HuH-7 (cell line): Measurements from ENCODE around the gene RNF180.
A peak's percentile ranks its signal among the peaks of the same experiment; 100 is the strongest.

Experiments
- DNase-seq: peaks from one replicate; pipeline ENCODE4 v3.0.0; 2011; ENCODE audit warnings: low spot score

Gene RNF180

GRCh38 chr5:64165500-64166200, at the start of gene RNF180:
Gene RNF180, plus strand, starts transcription at chr5:64165843. Its CDS starts 34,965 bp downstream, at chr5:64200808.
- DNase-seq: no peak

DNA sequence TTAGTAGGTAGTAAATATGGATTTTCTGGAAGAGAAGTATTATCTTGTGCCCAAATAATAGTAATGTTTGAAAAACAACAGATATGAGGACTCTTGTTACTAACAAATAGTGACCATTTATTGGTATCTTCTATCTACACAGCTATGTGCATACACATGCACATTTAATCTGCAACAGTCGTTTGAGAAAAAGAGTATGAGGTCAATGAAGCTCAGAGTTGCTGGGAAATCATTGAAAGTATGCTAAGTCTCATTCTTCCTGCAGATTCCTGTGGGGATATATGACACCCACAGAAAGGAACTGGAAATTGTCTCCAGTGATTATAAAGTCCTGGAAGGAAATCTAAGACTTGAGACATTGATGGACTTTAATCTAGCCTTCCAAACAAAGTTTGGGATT, 40.1 kb upstream of the RNF180 start:
- no peak for DNase-seq

DNA sequence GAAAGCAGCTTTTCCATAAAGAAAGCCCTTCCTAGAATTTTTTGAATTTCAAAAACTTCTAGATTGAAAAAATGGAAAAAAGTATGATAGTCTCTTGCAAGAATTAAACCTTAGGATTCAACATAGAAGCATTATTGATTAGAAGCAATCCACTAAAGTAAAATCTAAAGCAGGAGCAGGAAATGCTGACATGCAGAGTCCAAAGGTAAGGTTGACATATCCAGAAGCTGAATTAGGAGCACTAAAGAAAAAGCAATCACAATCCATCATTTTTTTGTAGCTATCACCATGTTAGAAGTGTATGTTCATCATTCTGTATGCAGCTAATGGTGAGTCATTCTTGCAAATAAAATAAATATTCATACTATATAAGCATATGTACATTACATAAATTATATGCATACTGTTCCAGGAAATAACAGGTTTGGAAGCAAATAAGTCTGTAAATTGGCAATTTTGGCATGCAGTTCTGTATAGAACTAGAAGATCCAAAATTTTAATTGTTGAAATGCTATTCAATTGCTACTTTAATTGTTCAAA, 39.4 kb upstream of the RNF180 start:
- no peak for DNase-seq

DNA sequence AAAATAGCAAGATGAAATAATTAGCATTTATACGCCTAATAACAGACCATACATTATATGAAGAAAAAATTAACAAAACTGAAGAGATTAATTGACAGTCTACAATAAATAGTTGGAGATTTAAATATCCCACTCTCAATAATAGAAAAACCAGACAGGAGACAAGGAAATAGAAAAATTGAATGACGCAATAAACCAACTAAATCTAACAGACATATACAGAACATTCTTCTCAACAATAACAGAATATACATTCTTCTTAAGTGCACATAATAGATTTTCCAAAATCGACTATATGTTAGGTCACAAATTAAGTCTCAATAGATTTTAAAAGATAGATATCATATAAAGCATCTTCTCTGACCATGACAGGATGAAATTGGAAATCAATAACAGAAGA, 25.6 kb upstream of the RNF180 start:
- DNase-seq: no peak

- no peak for DNase-seq
These were observed 21.0 kb upstream of the RNF180 start for GRCh38 chr5:64144425-64145215.

DNA sequence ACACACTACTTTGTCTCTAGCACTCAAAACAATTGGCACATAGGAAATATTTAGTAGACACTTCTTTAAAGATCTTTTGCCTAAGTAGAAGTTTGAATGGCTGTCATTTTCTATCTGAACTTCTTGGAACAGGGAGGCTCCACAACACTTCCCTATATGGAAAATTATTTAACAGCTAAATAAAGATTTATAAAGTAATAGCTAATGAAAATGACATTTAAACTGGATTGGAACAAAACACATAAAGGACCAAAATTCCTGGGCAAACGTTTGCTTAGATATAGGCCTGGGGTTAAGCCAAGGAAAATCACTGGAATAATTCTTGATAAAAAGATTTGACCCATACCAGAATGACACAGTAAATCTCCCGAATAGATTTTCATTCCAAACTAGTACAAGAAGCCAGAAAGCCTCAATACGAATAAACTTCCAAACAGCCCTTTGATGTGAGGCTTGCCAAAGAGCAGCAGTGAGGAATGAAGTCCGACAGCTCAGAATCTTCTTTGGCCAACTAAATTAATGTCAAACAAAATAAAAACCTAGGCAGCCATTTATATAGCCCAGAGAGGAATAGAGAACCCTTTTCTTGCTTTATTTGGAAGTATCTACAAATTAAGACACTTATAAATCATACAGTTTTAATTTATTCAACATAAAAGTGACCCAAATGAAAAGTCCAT, 20.3 kb upstream of the RNF180 start:
- DNase-seq: no peak

GRCh38 chr5:64147379-64147778, 18.3 kb upstream of the RNF180 start:
- DNase-seq: no peak

DNA sequence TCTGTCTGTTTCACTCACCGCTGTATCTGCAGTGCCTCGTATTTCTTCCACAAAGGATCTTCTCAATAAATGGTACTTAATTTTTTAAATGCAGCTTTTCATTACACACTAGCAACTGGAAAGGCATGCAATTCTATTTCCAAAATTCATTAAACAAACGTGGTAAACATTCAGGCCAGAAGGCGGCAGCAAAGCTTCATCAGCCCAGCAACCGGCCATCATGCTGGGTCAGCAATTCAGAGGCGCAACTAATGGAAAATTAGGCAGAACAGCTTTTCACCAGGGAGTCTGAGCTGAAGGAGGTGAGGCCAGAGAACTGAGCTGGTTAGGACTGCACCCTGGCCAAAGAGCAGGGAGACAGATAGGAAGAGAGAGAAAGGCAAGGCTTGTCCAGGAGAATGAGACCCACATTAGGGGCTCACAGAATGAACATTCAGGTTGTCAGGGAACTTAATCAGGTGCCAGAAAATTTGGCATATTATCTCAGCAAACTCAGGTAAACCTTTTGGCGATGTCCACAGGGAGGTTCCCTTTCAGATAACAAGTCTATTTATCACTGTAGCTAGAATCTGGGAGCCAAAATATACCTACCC, 17.7 kb upstream of the RNF180 start:
- DNase-seq: peak; percentile 51

DNA sequence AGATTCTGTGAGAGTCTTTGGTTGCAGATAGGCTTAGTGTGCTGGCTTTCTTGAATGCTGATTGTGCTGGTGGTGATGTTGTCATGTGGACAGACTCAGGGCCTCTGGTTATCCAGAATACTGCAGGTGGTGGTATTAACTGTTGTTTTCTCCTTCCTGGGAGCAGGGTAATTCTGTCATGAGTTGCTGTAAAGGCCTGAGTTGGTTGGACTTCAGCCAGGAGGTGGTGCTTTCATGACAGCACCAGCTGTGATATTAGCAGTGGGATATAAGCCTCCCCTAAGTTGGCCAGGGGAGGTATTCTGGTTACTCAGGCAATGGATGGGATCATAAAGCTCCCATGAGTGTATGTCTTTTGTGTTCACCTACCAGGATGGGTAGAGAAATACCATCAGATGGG, 16.4 kb upstream of the RNF180 start:
- DNase-seq: no peak

- DNase-seq: no peak
These were observed 15.7 kb upstream of the RNF180 start for GRCh38 chr5:64149857-64150521.

- DNase-seq: no peak
These were observed 9.4 kb upstream of the RNF180 start for GRCh38 chr5:64156261-64156660.

GRCh38 chr5:64158827-64159226, 6.8 kb upstream of the RNF180 start:
- DNase-seq: no peak

DNA sequence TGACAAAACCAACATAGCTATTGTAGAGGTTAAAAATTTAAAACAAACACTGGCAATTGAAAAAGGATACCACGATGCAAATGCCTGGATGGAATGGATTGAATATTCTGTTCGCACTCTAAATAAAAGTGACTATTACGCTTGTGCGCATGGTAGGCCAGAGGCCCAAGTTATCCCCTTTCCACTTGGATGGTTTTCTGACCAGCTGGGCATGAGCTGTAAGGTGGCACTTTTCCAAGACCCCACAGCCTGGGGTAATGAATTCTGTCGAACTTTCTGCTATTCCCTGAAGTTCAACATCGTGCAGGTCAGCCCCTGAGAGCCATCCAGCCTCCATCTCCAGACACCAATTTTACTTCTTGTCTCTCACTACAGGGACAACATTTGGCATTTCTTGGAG, 5.4 kb upstream of the RNF180 start:
- DNase-seq: no peak

DNA sequence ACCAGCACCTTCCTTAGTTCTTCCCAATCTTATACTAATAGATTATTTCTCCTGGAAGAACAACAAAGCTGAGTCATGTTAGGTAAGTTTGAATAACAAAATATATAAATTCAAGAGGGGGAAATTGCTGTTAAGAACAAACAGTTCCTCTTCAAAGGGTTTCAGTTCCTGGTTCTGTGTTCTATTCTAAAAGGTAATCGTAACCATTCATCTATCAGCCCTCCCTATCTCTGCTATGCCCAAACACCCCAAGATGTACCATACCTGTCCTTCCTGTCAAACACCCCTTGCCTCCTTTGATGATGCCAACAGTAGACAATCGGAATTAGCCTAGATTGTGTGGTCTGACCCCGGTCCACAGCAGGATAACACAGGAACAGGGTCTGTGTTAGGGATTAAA, 4.2 kb upstream of the RNF180 start:
- DNase-seq: no peak

GRCh38 chr5:64163135-64163534, 2.5 kb upstream of the RNF180 start:
- DNase-seq: no peak

DNA sequence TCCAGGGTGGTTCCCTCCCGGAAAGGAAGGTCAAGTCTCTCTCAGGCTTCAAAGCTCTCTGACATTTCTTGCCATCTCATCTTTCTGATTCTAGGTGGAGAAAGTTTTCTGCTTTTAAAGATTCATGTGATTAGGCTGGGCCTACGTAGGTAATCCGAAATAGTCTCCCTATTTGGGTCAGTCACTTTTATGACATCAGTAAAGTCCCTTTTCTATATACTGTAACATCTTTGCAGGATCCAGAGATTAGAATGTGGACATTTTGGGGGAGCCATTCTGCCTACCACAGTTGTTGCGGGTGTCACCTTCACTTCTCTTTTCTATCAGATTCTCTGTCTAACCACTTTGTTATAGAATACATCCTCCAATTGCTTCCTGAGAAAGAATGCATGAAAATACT, 1.9 kb upstream of the RNF180 start:
- DNase-seq: no peak

GRCh38 chr5:64164166-64164565, 1.5 kb upstream of the RNF180 start:
- DNase-seq: no peak

- DNase-seq: no peak
These were observed 513 bp upstream of the RNF180 start for GRCh38 chr5:64165160-64165499.

DNA sequence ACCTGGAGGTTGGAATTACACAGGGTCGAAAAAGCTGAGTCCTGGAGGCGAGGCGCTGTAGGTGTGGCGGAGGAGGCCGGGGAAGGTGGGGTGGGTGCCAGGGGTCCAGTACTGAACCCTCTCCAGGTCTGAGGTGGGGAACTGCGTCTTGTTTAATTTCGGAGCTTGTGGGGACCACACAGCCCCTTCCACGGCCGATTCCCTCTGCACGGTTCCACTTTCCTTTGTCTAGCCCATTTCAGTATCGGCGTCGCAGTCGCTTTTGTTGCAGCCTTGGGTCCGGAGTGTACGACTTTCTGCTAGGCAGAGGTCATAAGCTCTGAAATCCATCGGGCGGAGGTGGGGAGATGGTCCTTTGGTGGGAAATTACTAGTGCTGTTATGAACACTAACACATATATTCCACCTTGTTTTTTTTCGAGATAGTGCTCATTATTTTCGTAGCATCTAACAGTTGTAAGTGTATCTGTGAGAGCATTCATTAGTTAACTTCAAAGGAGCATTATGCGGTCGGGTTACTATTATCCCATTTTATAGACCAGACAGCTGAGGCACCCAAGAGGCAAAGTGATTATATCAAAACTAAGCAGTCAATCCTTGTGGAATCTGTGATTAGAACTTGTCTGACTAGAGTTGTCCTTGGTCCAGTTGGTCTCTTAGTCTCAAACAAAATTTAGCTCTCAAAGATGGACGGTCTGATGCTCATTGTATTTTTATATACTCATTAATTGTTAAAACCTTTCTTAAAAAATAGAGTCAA, 737 bp downstream of the RNF180 start:
- DNase-seq: no peak

GRCh38 chr5:64176301-64176700, 10.7 kb downstream of the RNF180 start:
- no peak for DNase-seq

DNA sequence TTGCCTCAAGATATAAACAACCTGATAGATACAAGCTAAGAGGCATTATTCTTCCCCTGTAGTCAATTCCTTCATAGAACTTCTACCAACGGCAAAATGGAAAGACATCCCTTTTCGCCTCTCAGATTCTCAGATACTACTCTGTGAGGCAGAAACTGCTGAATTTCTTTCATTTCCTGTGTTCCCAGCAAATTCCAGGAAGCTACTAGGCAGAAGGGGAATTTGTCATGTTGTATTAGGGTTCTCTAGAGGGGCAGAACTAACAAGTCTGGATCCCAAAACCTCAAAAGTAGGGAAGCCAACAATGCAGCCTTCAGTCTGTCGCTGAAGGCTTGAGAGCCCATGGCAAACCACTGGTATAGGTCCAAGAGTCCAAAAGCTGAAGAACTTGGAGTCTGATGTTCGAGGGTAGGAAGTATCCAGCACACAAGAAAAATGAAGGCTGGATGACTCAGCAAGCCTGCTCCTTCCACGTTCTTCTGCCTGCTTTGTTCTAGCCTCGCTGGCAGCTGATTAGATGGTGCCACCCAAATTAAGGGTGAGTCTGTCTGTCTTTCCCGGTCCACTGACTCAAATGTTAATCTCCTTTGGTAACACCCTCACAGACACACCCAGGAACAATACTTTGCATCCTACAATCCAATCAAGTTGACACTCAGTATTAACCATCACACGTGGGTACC, 15.2 kb downstream of the RNF180 start:
- DNase-seq: no peak
